HCT116 (cell line): ENCODE data around the gene CYRIA. TPM values are rescaled to one million over a fixed set of nuclear protein-coding genes. Genes with fewer than 3 reads are reported as not detected.

Source experiments
- ATAC-seq: fragments of 200-7000 bp; cut with Tn5 transposase; 2 replicates; pipeline ENCODE4 v1.9.1; 2020; ENCODE audit warnings: mild to moderate bottlenecking, moderate library complexity
- BruUV-seq: library from RNA; stranded (reverse); fragments of 400-500 nt; replicated peaks from 2 replicates; lab custom pipeline; 2021; lab: Mats Ljungman, UMichigan
- CTCF ChIA-PET: fragments of 300-600 bp; sonication (Branson Sonifier 250); formaldehyde crosslinking; loops from one replicate; lab custom pipeline; 2021; ENCODE audit warnings: antibody characterized with exemption; lab: Charles Lee
- POLR2A ChIA-PET: fragments of 300-600, 350-600 bp; sonication (Branson Sonifier 250); formaldehyde crosslinking; loops from one replicate; lab custom pipeline; 2021; ENCODE audit warnings: antibody characterized with exemption; lab: Charles Lee
- RAD21 ChIA-PET, 2 experiments: fragments of 300-600 bp; sonication (Branson Sonifier 250); formaldehyde crosslinking; loops; one replicate each; lab custom pipeline; 2023; ENCODE audit warnings: low total read pairs in 2 of 2; ENCODE audit not compliant: uncharacterized antibody in 2 of 2, unreplicated experiment in 2 of 2, low non-redundant PET in 1 of 2; lab: Charles Lee
- DNase-seq: peaks from one replicate; pipeline ENCODE4 v3.0.0-alpha.2; 2010; ENCODE audit warnings: low read depth, low spot score
- H2AFZ ChIP-seq: fragments of 200-600 bp; shearing (Covaris generic), sonication (generic); 2 replicates; pipeline ENCODE4 v1.6.1; 2017; ENCODE audit warnings: low read depth, mixed run types, mixed read lengths, antibody characterized with exemption, low read length; ENCODE audit not compliant: poor library complexity, severe bottlenecking
- H3K27ac ChIP-seq: 2 replicates; pipeline ENCODE4 v1.5.1; 2012; ENCODE audit warnings: low read depth, low read length
- H3K27me3 ChIP-seq: fragments of 200-600 bp; sonication (generic); 2 replicates; pipeline ENCODE4 v1.6.1; 2016; ENCODE audit warnings: mixed run types, low read length, mixed read lengths; ENCODE audit not compliant: insufficient read depth
- H3K36me3 ChIP-seq, 2 experiments: fragments of 200-500 bp in 1 of 2; fragments of 200-600 bp in 1 of 2; sonication (Bioruptor generic) in 1 of 2; sonication (generic) in 1 of 2; 2 replicates each; pipeline versions ENCODE4 v1.5.1 to v1.6.1; 2014 to 2016; ENCODE audit warnings: low read length in 2 of 2, inconsistent platforms in 1 of 2, mixed read lengths in 1 of 2, mixed run types in 1 of 2; ENCODE audit not compliant: insufficient read depth in 2 of 2, control insufficient read depth in 1 of 2
- H3K4me1 ChIP-seq, 2 experiments: fragments of 200-600 bp in 1 of 2; sonication (generic) in 1 of 2; 2 replicates each; pipeline versions ENCODE4 v1.5.1 to v1.6.1; 2012 to 2017; ENCODE audit warnings: low read length in 2 of 2, inconsistent platforms in 1 of 2, mild to moderate bottlenecking in 1 of 2, mixed read lengths in 1 of 2, mixed run types in 1 of 2, moderate library complexity in 1 of 2; ENCODE audit not compliant: insufficient read depth in 2 of 2, control insufficient read depth in 1 of 2
- H3K4me2 ChIP-seq: fragments of 200-600 bp; sonication (generic); 2 replicates; pipeline ENCODE4 v1.6.1; 2017; ENCODE audit warnings: mixed run types, low read length, mixed read lengths
- H3K4me3 ChIP-seq, 2 experiments: fragments of 200-600 bp in 1 of 2; sonication (generic) in 1 of 2; replicated peaks in 1 of 2; 2 replicates each; pipeline ENCODE4 v1.5.1; 2011 to 2016; ENCODE audit warnings: low read length in 2 of 2, control low read depth in 1 of 2, low read depth in 1 of 2, mild to moderate bottlenecking in 1 of 2, mixed read lengths in 1 of 2, mixed run types in 1 of 2
- H3K79me2 ChIP-seq: fragments of 200-600 bp; sonication (generic); 2 replicates; pipeline ENCODE4 v1.6.1; 2017; ENCODE audit warnings: mild to moderate bottlenecking, mixed run types, low read length, moderate library complexity, mixed read lengths; ENCODE audit not compliant: insufficient read depth
- H3K9ac ChIP-seq: fragments of 200-600 bp; sonication (generic); 2 replicates; pipeline ENCODE4 v1.6.1; 2016; ENCODE audit warnings: low read length, mixed read lengths
- H3K9me2 ChIP-seq: fragments of 200-600 bp; sonication (generic), shearing (Covaris generic); 2 replicates; pipeline ENCODE4 v1.6.1; 2017; ENCODE audit warnings: mixed run types, mild to moderate bottlenecking, moderate library complexity; ENCODE audit not compliant: insufficient read depth
- H3K9me3 ChIP-seq, 2 experiments: fragments of 200-500 bp in 1 of 2; fragments of 200-600 bp in 1 of 2; sonication (Bioruptor generic) in 1 of 2; sonication (generic) in 1 of 2; 2 replicates each; pipeline ENCODE4 v1.6.1; 2014 to 2017; ENCODE audit warnings: low read length in 2 of 2, mixed read lengths in 2 of 2, inconsistent platforms in 1 of 2, low read depth in 1 of 2, mild to moderate bottlenecking in 1 of 2, mixed run types in 1 of 2, moderate library complexity in 1 of 2; ENCODE audit not compliant: control insufficient read depth in 1 of 2, insufficient read depth in 1 of 2
- H4K20me1 ChIP-seq: fragments of 200-600 bp; sonication (generic), shearing (Covaris generic); 2 replicates; pipeline ENCODE4 v1.6.1; 2017; ENCODE audit warnings: mixed run types, mild to moderate bottlenecking, moderate library complexity; ENCODE audit not compliant: insufficient read depth
- ATF3 ChIP-seq: IDR thresholded peaks from 2 replicates; pipeline ENCODE4 v1.6.1; 2012
- CBX3 ChIP-seq: IDR thresholded peaks from 2 replicates; pipeline ENCODE4 v1.6.1; 2012; ENCODE audit warnings: low read depth
- CEBPB ChIP-seq: IDR thresholded peaks from 2 replicates; pipeline ENCODE4 v1.6.1; 2012; ENCODE audit warnings: low read depth
- EGR1 ChIP-seq: IDR thresholded peaks from 2 replicates; pipeline ENCODE4 v1.6.1; 2012; ENCODE audit warnings: low read depth
- EZH2phosphoT487 ChIP-seq: fragments of 200-600 bp; IDR thresholded peaks from 2 replicates; pipeline ENCODE4 v1.6.1; 2018; ENCODE audit warnings: antibody characterized with exemption, borderline replicate concordance
- FOSL1 ChIP-seq: IDR thresholded peaks from 2 replicates; pipeline ENCODE4 v1.6.1; 2012; ENCODE audit warnings: low read depth
- MAX ChIP-seq: IDR thresholded peaks from 2 replicates; pipeline ENCODE4 v1.6.1; 2012
- SP1 ChIP-seq: IDR thresholded peaks from 2 replicates; pipeline ENCODE4 v1.6.1; 2012; ENCODE audit warnings: low read depth
- SRF ChIP-seq: IDR thresholded peaks from 2 replicates; pipeline ENCODE4 v1.6.1; 2012; ENCODE audit warnings: low read depth
- TCF7L2 ChIP-seq: IDR thresholded peaks from 2 replicates; pipeline ENCODE4 v1.7.0; 2011; ENCODE audit warnings: borderline replicate concordance, inconsistent platforms; ENCODE audit not compliant: insufficient read depth, insufficient read length; ENCODE audit errors: extremely low read depth
- YY1 ChIP-seq: IDR thresholded peaks from 2 replicates; pipeline ENCODE4 v1.6.1; 2011; ENCODE audit warnings: low read length, low read depth, moderate library complexity, mild to moderate bottlenecking; ENCODE audit not compliant: insufficient replicate concordance; ENCODE audit errors: extremely low read depth
- ZBTB33 ChIP-seq: IDR thresholded peaks from 2 replicates; pipeline ENCODE4 v1.6.1; 2011; ENCODE audit warnings: mild to moderate bottlenecking, low read length, moderate library complexity; ENCODE audit not compliant: insufficient replicate concordance; ENCODE audit errors: extremely low read depth
- ZFX ChIP-seq: fragments of 450-650 bp; IDR thresholded peaks from 2 replicates; pipeline ENCODE4 v1.6.1; 2017
- intact Hi-C: fragments of 100-400 bp; cut with micrococcal nuclease; formaldehyde crosslinking; loops from 2 replicates; pipeline ENCODE4 v1.10.0; 2022
- total RNA-seq: library from RNA; stranded (reverse); gene quantifications from one replicate; pipeline ENCODE4 v1.2.1, GENCODE V29; 2021; ENCODE audit not compliant: unreplicated experiment

Gene CYRIA
- total RNA-seq, 1 experiment from 2014 or later, result 0.44 TPM

- H3K27ac ChIP-seq, result no peak overlapping the region
- no peak overlapping the region for H3K9ac ChIP-seq
- no peaks in the 10 kb centered on the region for H4K20me1 ChIP-seq
- ATAC-seq, result peak; percentile 76
- no peak for TF ChIP-seq TCF7L2
- TF ChIP-seq YY1, result no peak
- TF ChIP-seq ATF3, result no peak
- no peak for TF ChIP-seq FOSL1
- no peak for TF ChIP-seq MAX
- no peak for TF ChIP-seq CBX3
- TF ChIP-seq EZH2phosphoT487, result no peak
- TF ChIP-seq ZFX, result no peak
- no peak for TF ChIP-seq ZBTB33
- TF ChIP-seq CEBPB, result no peak
- no peak for TF ChIP-seq EGR1
- no peak for TF ChIP-seq SP1
- TF ChIP-seq SRF, result no peak
- TF ChIP-seq, all 23 proteins: peak for 0
- Histone ChIP-seq H2AFZ (no peak overlapping the region), H3K4me1 (peaks cover 3 to 5% of the 10 kb centered on the region in 2 experiments; a peak in 2 of 4 replicates), H3K4me2 (peak overlapping the region; percentile 57), H3K36me3 (no peaks in the 10 kb centered on the region), H3K27me3 (peaks cover 59% of the 10 kb centered on the region), H3K79me2 (no peaks in the 10 kb centered on the region), H3K4me3 (peak overlapping the region; percentile 20 to 27; a peak in 3 of 4 replicates), H3K9me2 (no peaks in the 10 kb centered on the region), H3K9me3 (no peaks in the 10 kb centered on the region)
- RAD21 ChIA-PET, result no interaction called here
- POLR2A ChIA-PET, result no interaction called here
- BruUV-seq, result no TSS peak
- DNase-seq, result no peak
- intact Hi-C loops, result no loop called here
- CTCF ChIA-PET, result no interaction called here
Measured at GRCh38 chr2:16664809-16665747, 556 bp downstream of the CYRIA start.
